Ovary (tissue), 9 donors: Measurements from ENCODE around the gene RALGPS1. TPM values are rescaled to one million over a fixed set of nuclear protein-coding genes. Genes with fewer than 3 reads are reported as not detected.

Experiments used
- DNase-seq, 5 donors: peaks; one replicate each; pipeline ENCODE4 v3.0.0-alpha.2; 2019 to 2020
- H3K27ac ChIP-seq, 2 donors: fragments of 200-600 bp; one replicate each; pipeline versions ENCODE4 v1.5.1 to v1.8.0; 2019 to 2022
- H3K27me3 ChIP-seq: fragments of 200-600 bp; one replicate; pipeline ENCODE4 v1.8.0; 2022
- H3K36me3 ChIP-seq: fragments of 200-600 bp; sonication (generic); one replicate; pipeline ENCODE4 v1.5.1; 2019
- H3K4me1 ChIP-seq: one replicate; pipeline ENCODE4 v1.8.1; 2013; ENCODE audit warnings: mild to moderate bottlenecking, moderate library complexity; ENCODE audit not compliant: insufficient read depth
- H3K4me3 ChIP-seq: fragments of 200-600 bp; sonication (generic); one replicate; pipeline ENCODE4 v1.5.1; 2017
- H3K9me3 ChIP-seq, 2 donors: fragments of 200-600 bp in 1 of 2; sonication (generic) in 1 of 2; one replicate each; pipeline versions ENCODE4 v1.5.1 to v1.8.1; 2013 to 2019; ENCODE audit warnings: mild to moderate bottlenecking in 1 of 2, moderate library complexity in 1 of 2
- EP300 ChIP-seq: sonication (generic); formaldehyde crosslinking; IDR thresholded peaks from one replicate; pipeline ENCODE4 v1.6.1; 2017; ENCODE audit warnings: antibody characterized with exemption
- POLR2A ChIP-seq: fragments of 450-650 bp; IDR thresholded peaks from one replicate; pipeline ENCODE4 v1.6.1; 2017; ENCODE audit warnings: antibody characterized with exemption, mild to moderate bottlenecking, moderate library complexity
- WGBS, 3 donors: extraction: QIAGEN DNeasy Blood & Tissue Kit in 1 of 3; methylation state at CpG; one replicate each; pipeline versions ENCODE4 v1.1.5 to v1.1.7; 2013 to 2017; 5-methylcytosine and 5-hydroxymethylcytosine counted together
- intact Hi-C, 4 donors: fragments of 100-400 bp; cut with DNase I; formaldehyde crosslinking; loops; one replicate each; pipeline versions ENCODE4 v1.11.0 to v1.15.1; 2022 to 2023
- polyA plus RNA-seq, 2 donors: library from polyadenylated mRNA; stranded (reverse); fragments of 200-250 nt in 1 of 2; fragments of 350-450 nt in 1 of 2; fragmentation: Illumina TruSeq in 1 of 2; extraction: RNeasy Lipid Tissue Mini Kit (QIAGEN cat#74804) in 1 of 2; gene quantifications; one replicate each; pipeline ENCODE4 v1.2.3, GENCODE V29; 2013 to 2014
- total RNA-seq, 7 donors: library from RNA; depleted of rRNA in 2 of 7; stranded (reverse); fragments of >200 nt in 2 of 7; fragmentation: NEBNext Ultra II Directional in 3 of 7; extraction: Animal tissue kit (Norgen Biotek cat#: 25700) in 3 of 7; gene quantifications; one replicate each; pipeline versions ENCODE4 v1.1.0 to v1.2.4, GENCODE V29; 2016 to 2023
- TF ChIP-seq, protein P1 (sequence below), 3 donors: fragments of 450-650 bp in 2 of 3; fragments of 200-600 bp in 1 of 3; IDR thresholded peaks; one replicate each; pipeline versions ENCODE4 v1.5.1 to v1.8.0; 2016 to 2022; ENCODE audit warnings: antibody characterized with exemption in 3 of 3, mild to moderate bottlenecking in 1 of 3
- donor health status: DM: no; HTN: no; CAD: no; lungs with moderate emphysema.
- donor health status: DM: no; HTN: no; CAD: no.
- donor health status: Bipolar disorder and iron deficiency.
- donor health status: DM: yes; HTN: yes; CAD: no.
- donor health status: DM: no; HTN: no; CAD: no.
- donor health status: DM: yes; HTN: yes; CAD: no.

Gene RALGPS1
- total and polyA plus RNA-seq, 9 donors = 2.3 to 13.1 (median 6.9) TPM

GRCh38 chr9:127030814-127031740 is 116.5 kb downstream of the RALGPS1 start:
- TF ChIP-seq, protein P1, sequence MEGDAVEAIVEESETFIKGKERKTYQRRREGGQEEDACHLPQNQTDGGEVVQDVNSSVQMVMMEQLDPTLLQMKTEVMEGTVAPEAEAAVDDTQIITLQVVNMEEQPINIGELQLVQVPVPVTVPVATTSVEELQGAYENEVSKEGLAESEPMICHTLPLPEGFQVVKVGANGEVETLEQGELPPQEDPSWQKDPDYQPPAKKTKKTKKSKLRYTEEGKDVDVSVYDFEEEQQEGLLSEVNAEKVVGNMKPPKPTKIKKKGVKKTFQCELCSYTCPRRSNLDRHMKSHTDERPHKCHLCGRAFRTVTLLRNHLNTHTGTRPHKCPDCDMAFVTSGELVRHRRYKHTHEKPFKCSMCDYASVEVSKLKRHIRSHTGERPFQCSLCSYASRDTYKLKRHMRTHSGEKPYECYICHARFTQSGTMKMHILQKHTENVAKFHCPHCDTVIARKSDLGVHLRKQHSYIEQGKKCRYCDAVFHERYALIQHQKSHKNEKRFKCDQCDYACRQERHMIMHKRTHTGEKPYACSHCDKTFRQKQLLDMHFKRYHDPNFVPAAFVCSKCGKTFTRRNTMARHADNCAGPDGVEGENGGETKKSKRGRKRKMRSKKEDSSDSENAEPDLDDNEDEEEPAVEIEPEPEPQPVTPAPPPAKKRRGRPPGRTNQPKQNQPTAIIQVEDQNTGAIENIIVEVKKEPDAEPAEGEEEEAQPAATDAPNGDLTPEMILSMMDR (IDR thresholded peaks at IDR 0.05) = no peak
- TF ChIP-seq POLR2A (no peak), EP300 (no peak)
- intact Hi-C loops = no loop called here
- H3K9me3 ChIP-seq = no peaks in the 10 kb centered on the region
- H3K36me3 ChIP-seq = no peaks in the 10 kb centered on the region
- DNase-seq = no peak
- no peaks in the 10 kb centered on the region for H3K27me3 ChIP-seq
- no peak overlapping the region for H3K27ac ChIP-seq
- 92 to 94% (median 92%) methylated on average over 9 of the region's 9 CpGs for WGBS, 3 donors
- H3K4me1 ChIP-seq = peaks cover 11% of the 10 kb centered on the region
- H3K4me3 ChIP-seq = no peak overlapping the region

- no peaks in the 10 kb centered on the region for H3K9me3 ChIP-seq
- no peaks in the 10 kb centered on the region for H3K36me3 ChIP-seq
- TF ChIP-seq POLR2A (no peak), EP300 (no peak)
- TF ChIP-seq, protein P1 (IDR thresholded peaks at IDR 0.05) = no peak
- no peak overlapping the region for H3K27ac ChIP-seq
- no peak overlapping the region for H3K4me3 ChIP-seq
- no peaks in the 10 kb centered on the region for H3K27me3 ChIP-seq
- WGBS, 3 donors = 85 to 93% (median 90%) methylated on average over 4 of the region's 4 CpGs
- intact Hi-C loops = no loop called here
- H3K4me1 ChIP-seq = peaks cover 16% of the 10 kb centered on the region
- no peak for DNase-seq
These were observed 117.7 kb downstream of the RALGPS1 start for GRCh38 chr9:127032256-127032655.

DNA sequence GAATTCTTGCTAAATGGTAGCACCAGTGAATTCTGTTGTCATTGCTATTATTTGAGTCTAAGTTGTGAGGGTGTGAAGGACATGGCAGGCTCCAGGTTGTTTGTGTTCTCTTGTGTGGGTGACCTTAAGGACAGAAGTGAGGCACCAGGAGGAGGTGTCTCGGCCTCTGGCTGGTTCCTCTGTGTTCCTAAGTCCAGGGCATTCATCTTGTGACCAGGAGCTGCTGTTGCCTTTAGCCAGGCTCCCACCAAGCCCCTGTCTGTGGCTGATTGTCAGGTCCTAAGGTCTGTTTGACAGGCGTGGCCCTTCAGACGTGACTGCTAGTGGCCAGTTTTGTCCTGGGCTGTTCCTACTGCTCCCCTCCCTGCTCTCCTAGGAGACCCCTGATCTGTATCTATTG is 118.5 kb downstream of the RALGPS1 start:
- Histone ChIP-seq H3K27ac (no peak overlapping the region), H3K36me3 (no peaks in the 10 kb centered on the region), H3K27me3 (no peaks in the 10 kb centered on the region), H3K4me3 (no peak overlapping the region), H3K9me3 (no peaks in the 10 kb centered on the region), H3K4me1 (peaks cover 16% of the 10 kb centered on the region)
- intact Hi-C loops = no loop called here
- no peak for TF ChIP-seq POLR2A
- TF ChIP-seq EP300 = no peak
- TF ChIP-seq, protein P1 (IDR thresholded peaks at IDR 0.05) = no peak
- no peak for DNase-seq
- WGBS, 3 donors = 94 to 98% (median 98%) methylated on average over 3 of the region's 3 CpGs

DNA sequence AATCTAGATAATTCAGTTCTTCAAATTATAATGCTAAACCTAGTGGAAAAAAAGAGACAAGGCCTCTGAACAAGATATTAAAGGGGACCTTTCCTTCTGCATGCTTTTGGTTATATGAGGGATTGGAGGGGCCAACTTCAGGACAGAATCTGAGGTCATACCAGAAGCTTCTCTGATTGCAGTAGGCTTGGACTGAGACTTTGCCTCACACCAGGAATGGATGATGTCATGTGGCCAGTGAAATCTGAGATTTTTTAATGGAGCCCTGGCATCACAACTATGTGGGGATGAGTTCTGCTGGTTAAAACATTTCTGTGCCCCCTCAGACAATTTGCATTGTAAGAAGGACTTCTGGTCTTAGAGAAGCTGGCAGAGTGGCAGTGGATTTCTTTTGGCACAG is 119.2 kb downstream of the RALGPS1 start:
- no peak for DNase-seq
- peaks cover 16% of the 10 kb centered on the region for H3K4me1 ChIP-seq
- H3K36me3 ChIP-seq = no peaks in the 10 kb centered on the region
- TF ChIP-seq POLR2A = no peak
- TF ChIP-seq EP300 = no peak
- TF ChIP-seq, protein P1 (IDR thresholded peaks at IDR 0.05) = no peak
- peak overlapping the region in 1 of 2 donors; percentile 6 for H3K27ac ChIP-seq
- no peaks in the 10 kb centered on the region for H3K9me3 ChIP-seq
- no peak overlapping the region for H3K4me3 ChIP-seq
- intact Hi-C loops = no loop called here
- no peaks in the 10 kb centered on the region for H3K27me3 ChIP-seq
